GM12878 (cell line): Measurements from ENCODE around the gene HYAL1. TPM values are rescaled to one million over a fixed set of nuclear protein-coding genes. Genes with fewer than 3 reads are reported as not detected.

ENCODE experiments used
- ATF2 ChIP-seq: IDR thresholded peaks from 2 replicates; pipeline ENCODE4 v1.6.1; 2012; ENCODE audit warnings: low read length, inconsistent platforms
- BACH1 ChIP-seq: fragments of 450-650 bp; IDR thresholded peaks from 2 replicates; pipeline ENCODE4 v1.6.1; 2017; ENCODE audit warnings: mild to moderate bottlenecking, borderline replicate concordance
- BHLHE40 ChIP-seq, 2 experiments: fragments of 450-650 bp in 1 of 2; IDR thresholded peaks; 2 replicates each; pipeline ENCODE4 v1.6.1; 2011 to 2017; ENCODE audit warnings: low read depth in 2 of 2, borderline replicate concordance in 1 of 2, improper control_type of control experiment in 1 of 2, low read length in 1 of 2, mild to moderate bottlenecking in 1 of 2
- CTCF ChIP-seq, 3 experiments: IDR thresholded peaks in 2 of 3; conservative IDR thresholded peaks in 1 of 3; 2 replicates each; pipeline ENCODE4 v1.5.1; 2011; ENCODE audit warnings: low read depth in 3 of 3, low read length in 3 of 3, mild to moderate bottlenecking in 3 of 3, control low read depth in 2 of 3, moderate library complexity in 2 of 3, inconsistent platforms in 1 of 3, mixed read lengths in 1 of 3; ENCODE audit not compliant: control insufficient read depth in 2 of 3, insufficient read depth in 1 of 3; ENCODE audit errors: extremely low read depth in 1 of 3
- E2F8 ChIP-seq: fragments of 450-650 bp; IDR thresholded peaks from 2 replicates; pipeline ENCODE4 v1.6.1; 2018; ENCODE audit warnings: mild to moderate bottlenecking, low read depth, moderate library complexity; ENCODE audit not compliant: partially characterized antibody
- HDAC2 ChIP-seq: fragments of 200-600 bp; sonication (generic); IDR thresholded peaks from 2 replicates; pipeline ENCODE4 v1.6.1; 2017
- HSF1 ChIP-seq: fragments of 150-350 bp; IDR thresholded peaks from 2 replicates; pipeline ENCODE4 v1.6.1; 2014; ENCODE audit warnings: mild to moderate bottlenecking, low read depth, low read length
- IKZF2 ChIP-seq, 2 experiments: fragments of 450-650 bp; IDR thresholded peaks; 2 replicates each; pipeline ENCODE4 v1.6.1; 2017; ENCODE audit warnings: mild to moderate bottlenecking in 2 of 2, moderate library complexity in 2 of 2
- IRF5 ChIP-seq: fragments of 450-650 bp; IDR thresholded peaks from 2 replicates; pipeline ENCODE4 v1.6.1; 2017; ENCODE audit warnings: borderline replicate concordance
- NR2C1 ChIP-seq: fragments of 450-650 bp; IDR thresholded peaks from 2 replicates; pipeline ENCODE4 v1.6.1; 2017; ENCODE audit warnings: antibody characterized with exemption, mild to moderate bottlenecking, moderate library complexity
- PAX5 ChIP-seq: IDR thresholded peaks from 2 replicates; pipeline ENCODE4 v1.6.1; 2011; ENCODE audit warnings: low read depth, low read length, borderline replicate concordance
- RAD51 ChIP-seq: fragments of 450-650 bp; IDR thresholded peaks from 2 replicates; pipeline ENCODE4 v1.6.1; 2016; ENCODE audit warnings: moderate library complexity, mild to moderate bottlenecking, inconsistent platforms
- RELA ChIP-seq: fragments of 450-650 bp; IDR thresholded peaks from 2 replicates; pipeline ENCODE4 v1.8.0; 2014; ENCODE audit warnings: borderline replicate concordance; ENCODE audit not compliant: partially characterized antibody
- SIX5 ChIP-seq: IDR thresholded peaks from 2 replicates; pipeline ENCODE4 v1.6.1; 2011; ENCODE audit warnings: mild to moderate bottlenecking, low read depth, low read length, moderate library complexity; ENCODE audit not compliant: severe bottlenecking
- SP1 ChIP-seq: IDR thresholded peaks from one replicate; pipeline ENCODE4 v1.6.1; 2011; ENCODE audit warnings: low read depth, low read length
- TCF12 ChIP-seq: IDR thresholded peaks from 2 replicates; pipeline ENCODE4 v1.6.1; 2011; ENCODE audit warnings: low read depth, mild to moderate bottlenecking, low read length
- TCF3 ChIP-seq: IDR thresholded peaks from 2 replicates; pipeline ENCODE4 v1.6.1; 2012; ENCODE audit warnings: low read depth, mild to moderate bottlenecking, low read length, borderline replicate concordance; ENCODE audit not compliant: insufficient read depth
- USF2 ChIP-seq: IDR thresholded peaks from 2 replicates; pipeline ENCODE4 v1.6.1; 2011; ENCODE audit warnings: low read depth, low read length, improper control_type of control experiment, borderline replicate concordance
- ZNF24 ChIP-seq: fragments of 450-650 bp; IDR thresholded peaks from 2 replicates; pipeline ENCODE4 v1.6.1; 2017; ENCODE audit warnings: antibody characterized with exemption, mild to moderate bottlenecking
- ZNF384 ChIP-seq: IDR thresholded peaks from 2 replicates; pipeline ENCODE4 v1.6.1; 2012; ENCODE audit warnings: low read depth, mild to moderate bottlenecking, low read length, improper control_type of control experiment, borderline replicate concordance
- ZZZ3 ChIP-seq: IDR thresholded peaks from 2 replicates; pipeline ENCODE4 v1.6.1; 2011; ENCODE audit warnings: low read depth; ENCODE audit not compliant: control insufficient read depth, insufficient read length
- polyA plus RNA-seq, 11 experiments: library from polyadenylated mRNA; depleted of rRNA in 4 of 11; unstranded in 6 of 11; stranded (reverse) in 5 of 11; fragments of >200 nt; fragmentation: Nextera tagmentation in 4 of 11; fragmentation: Illumina TruSeq in 1 of 11; extraction: Ambion mirVana in 4 of 11; extraction: Trizol in 1 of 11; gene quantifications; 1 replicate in 1 of 11; 2 replicates in 10 of 11; pipeline versions ENCODE4 v1.2.1 to v1.2.3, GENCODE V29; 2011 to 2016; ENCODE audit warnings: inconsistent platforms in 2 of 11, missing spikeins in 2 of 11, low read depth in 1 of 11
- total RNA-seq, 4 experiments: library from RNA; depleted of rRNA in 3 of 4; stranded (reverse); fragments of >200 nt in 3 of 4; fragmentation: Illumina TruSeq in 1 of 4; extraction: Trizol in 1 of 4; gene quantifications; 2 replicates each; pipeline versions ENCODE4 v1.2.1 to v1.2.3, GENCODE V29; 2013 to 2021

The HYAL1 gene
- total and polyA plus RNA-seq, 10 of the 15 experiments (the other 5 are each of a cell fraction or from before 2014, with no cell fraction given): 0.04 to 0.55 (median 0.18) TPM; not detected in 2

GRCh38 chr3:50320853-50321335, 17.5 kb upstream of the HYAL1 start (continued):
- TF ChIP-seq HDAC2: 0 out of 2 replicates have a peak, but pooled peaks have one; percentile 60
- TF ChIP-seq SP1: no peak
- TF ChIP-seq ZNF384: no peak
- TF ChIP-seq SIX5: no peak
- no peak for TF ChIP-seq RAD51
- TF ChIP-seq E2F8: no peak
- TF ChIP-seq NR2C1: no peak
- TF ChIP-seq TCF3: no peak
- TF ChIP-seq CTCF (IDR thresholded peaks at IDR 0.05 in 2 of 3, conservative IDR thresholded peaks at IDR 0.05 in 1 of 3; ENCODE audit: control insufficient read depth in 2 of 3, extremely low read depth in 1 of 3, insufficient read depth in 1 of 3, low read depth in 3 of 3, low read length in 3 of 3): no peak
- no peak for TF ChIP-seq TCF12
- no peak for TF ChIP-seq IRF5
- TF ChIP-seq ZNF24: no peak
- TF ChIP-seq BACH1: no peak
- no peak for TF ChIP-seq ATF2
- TF ChIP-seq PAX5: no peak
- no peak for TF ChIP-seq HSF1
- peak; percentile 10 for TF ChIP-seq USF2
- TF ChIP-seq RELA: no peak
- no peak for TF ChIP-seq ZZZ3
- TF ChIP-seq IKZF2 (IDR thresholded peaks at IDR 0.05): no peak
- TF ChIP-seq BHLHE40 (IDR thresholded peaks at IDR 0.05; ENCODE audit: borderline replicate concordance in 1 of 2, low read depth in 2 of 2, low read length in 1 of 2): no peak
